HUES64 (cell line): ENCODE results near the gene HMCN1. TPM values are rescaled to one million over a fixed set of nuclear protein-coding genes. Genes with fewer than 3 reads are reported as not detected.

ENCODE experiments used
- H3K27ac ChIP-seq: 2 replicates; pipeline ENCODE4 v1.7.0; 2013; ENCODE audit warnings: low read depth, low read length, inconsistent platforms
- H3K27me3 ChIP-seq: 2 replicates; pipeline ENCODE4 v1.6.1; 2013; ENCODE audit warnings: mild to moderate bottlenecking, low read length; ENCODE audit not compliant: insufficient read depth
- H3K36me3 ChIP-seq: 2 replicates; pipeline ENCODE4 v1.6.1; 2013; ENCODE audit warnings: mild to moderate bottlenecking, low read length; ENCODE audit not compliant: insufficient read depth
- H3K4me1 ChIP-seq: 2 replicates; pipeline ENCODE4 v1.6.1; 2013; ENCODE audit warnings: mild to moderate bottlenecking, low read length, moderate library complexity; ENCODE audit not compliant: insufficient read depth
- H3K4me3 ChIP-seq: 2 replicates; pipeline ENCODE4 v1.5.1; 2013; ENCODE audit warnings: mild to moderate bottlenecking, low read length, moderate library complexity
- H3K9ac ChIP-seq: 2 replicates; pipeline ENCODE4 v1.6.1; 2013; ENCODE audit warnings: mild to moderate bottlenecking, low read depth, low read length
- H3K9me3 ChIP-seq: 2 replicates; pipeline ENCODE4 v1.6.1; 2013; ENCODE audit warnings: low read depth, low read length; ENCODE audit not compliant: insufficient read depth
- WGBS: fragments of 150-250, 120-280 bp; methylation state at CpG from one replicate; pipeline ENCODE4 v1.1.7; 2013; ENCODE audit warnings: missing lambda C conversion rate; 5-methylcytosine and 5-hydroxymethylcytosine counted together
- polyA plus RNA-seq, 2 experiments: library from polyadenylated mRNA; stranded (reverse); fragments of 50-300 nt; gene quantifications; one replicate each; pipeline ENCODE4 v1.2.3, GENCODE V29; 2013

HMCN1 gene
- polyA plus RNA-seq (2013, experiment 1 of 2) = 3.0 TPM
- polyA plus RNA-seq (2013, experiment 2 of 2) = 6.0 TPM

DNA sequence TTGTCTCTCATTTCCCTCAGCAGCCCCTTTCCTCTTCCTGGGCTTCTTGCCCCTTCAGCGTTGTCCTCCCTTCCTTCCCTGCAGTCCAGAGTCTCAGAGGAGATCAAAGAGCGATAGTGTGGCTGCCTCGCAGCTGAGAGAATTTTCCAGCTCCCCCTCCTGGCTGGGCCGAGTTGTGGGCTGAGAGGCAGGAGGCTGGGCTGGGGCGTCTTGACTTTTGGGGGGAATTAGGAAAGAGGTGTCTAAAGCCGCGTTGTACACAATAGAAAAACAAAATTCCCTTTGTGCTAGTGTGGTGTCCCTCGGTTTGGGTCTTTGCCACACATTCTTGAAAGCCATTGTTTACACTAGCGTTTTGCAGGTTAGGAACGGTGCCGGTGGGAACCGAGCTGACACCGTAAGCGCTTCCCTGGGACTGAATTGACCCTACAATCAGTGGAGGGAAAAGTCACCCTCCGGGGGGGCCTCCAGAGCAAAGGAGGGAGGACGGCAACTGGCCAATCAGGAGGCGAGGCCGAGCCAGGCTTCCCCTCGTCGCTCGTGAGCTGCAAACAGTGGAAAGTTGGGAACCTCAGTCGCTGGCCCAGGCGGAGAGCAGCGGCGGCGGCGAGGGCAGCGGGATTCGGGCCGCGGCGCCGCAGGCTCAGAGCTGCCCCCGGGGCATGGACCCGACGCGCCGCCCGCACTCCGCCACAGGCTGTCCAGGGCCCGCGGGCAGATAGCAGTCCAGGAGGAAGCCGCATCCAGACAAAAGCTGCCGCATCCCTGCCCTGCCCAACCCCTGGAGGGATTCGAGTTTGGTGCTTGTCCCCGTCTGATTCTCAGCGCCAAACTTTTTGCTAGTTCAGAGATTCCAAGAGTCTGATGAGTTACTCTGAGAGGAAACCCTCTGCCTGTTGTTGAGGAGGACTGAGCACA, at the start of gene HMCN1:
TSS of gene HMCN1 (plus strand) at position 574 of the 918 bp plus-strand sequence. CDS start 389 bp downstream, outside the sequence.
- no peaks in the 10 kb centered on the region for H3K36me3 ChIP-seq
- peaks cover 16% of the 10 kb centered on the region for H3K27me3 ChIP-seq
- no peaks in the 10 kb centered on the region for H3K9me3 ChIP-seq
- peaks cover 11% of the 10 kb centered on the region for H3K4me1 ChIP-seq
- peak within 1 kb of the TSS; percentile 67 for H3K9ac ChIP-seq
- under 1% methylated on average over 46 of the region's 47 CpGs for WGBS
- peak within 1 kb of the TSS; percentile 69 for H3K4me3 ChIP-seq
- no peak within 1 kb of the TSS; the same call in 1 of the 2 replicates for H3K27ac ChIP-seq

DNA sequence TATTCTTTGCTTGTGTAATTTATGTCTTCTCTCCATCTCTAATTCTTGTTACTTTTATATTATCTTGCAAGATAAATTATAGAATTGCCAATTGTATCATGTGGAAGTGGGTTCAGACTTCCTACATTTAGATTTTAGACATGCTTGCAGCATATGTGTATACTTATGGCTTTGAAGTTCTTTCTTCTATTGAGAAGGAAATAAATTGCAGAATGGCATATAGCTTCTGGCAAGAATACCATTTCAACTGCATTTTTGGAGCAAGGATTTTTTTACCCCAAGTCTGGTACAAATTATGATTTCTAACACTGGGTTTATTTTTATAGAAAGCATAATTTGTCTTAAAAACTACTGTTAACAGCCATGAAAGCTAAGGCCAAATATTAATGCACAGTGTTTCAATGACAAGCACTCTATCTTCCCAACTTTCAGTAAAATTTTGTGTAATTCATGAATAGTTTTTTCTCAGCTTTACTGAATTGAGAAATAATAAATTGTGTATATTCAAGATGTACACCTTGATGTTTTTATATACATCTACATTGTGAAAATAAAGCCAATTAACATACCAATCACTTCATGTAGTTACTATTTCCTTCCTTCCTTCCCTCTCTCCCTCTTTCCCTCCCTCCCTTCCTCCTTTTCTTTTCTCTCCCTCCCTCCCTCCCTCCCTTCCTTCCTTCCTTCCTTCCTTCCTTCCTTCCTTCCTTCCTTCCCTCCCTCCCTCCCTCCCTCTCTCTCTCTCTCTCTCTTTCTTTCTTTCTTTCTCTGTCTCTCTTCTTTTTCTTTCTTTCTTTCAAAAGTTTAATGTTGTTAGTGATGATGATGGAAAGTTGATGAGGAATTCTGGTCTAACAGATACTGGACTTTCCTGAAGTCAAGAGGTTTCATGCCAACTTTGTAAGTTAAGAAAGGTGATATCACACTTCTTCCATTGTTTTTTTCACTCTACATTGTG, 47.1 kb upstream of the HMCN1 start:
- Histone ChIP-seq H3K27me3 (no peaks in the 10 kb centered on the region), H3K36me3 (no peaks in the 10 kb centered on the region), H3K9me3 (no peaks in the 10 kb centered on the region), H3K27ac (no peak overlapping the region), H3K4me3 (no peak overlapping the region), H3K9ac (no peak overlapping the region), H3K4me1 (no peaks in the 10 kb centered on the region)

DNA sequence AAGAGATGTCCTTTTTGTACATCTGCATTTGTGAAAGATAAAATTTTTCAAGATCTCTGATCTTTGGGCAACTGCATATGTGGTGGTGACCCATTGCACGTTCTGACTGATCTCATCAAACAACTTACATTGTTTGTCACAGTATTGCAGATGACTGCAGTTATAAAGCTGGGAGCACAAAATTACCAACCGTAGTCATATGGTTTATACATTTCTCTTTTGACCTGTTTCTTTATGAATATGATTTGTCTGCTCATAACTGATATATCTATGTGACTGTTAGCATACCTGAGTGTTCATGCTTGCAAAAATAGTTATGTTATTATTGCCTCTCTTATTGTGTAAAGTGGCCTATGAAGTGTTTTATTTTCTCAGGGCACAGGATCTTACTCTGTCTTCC, 43.7 kb upstream of the HMCN1 start:
- Histone ChIP-seq H3K27me3 (no peaks in the 10 kb centered on the region), H3K4me3 (no peak overlapping the region), H3K27ac (no peak overlapping the region), H3K9ac (no peak overlapping the region), H3K4me1 (0 out of 2 replicates have a peak, but pooled peaks cover 8% of the 10 kb centered on the region), H3K36me3 (no peaks in the 10 kb centered on the region), H3K9me3 (no peaks in the 10 kb centered on the region)
- 97% methylated on average over 2 of the region's 2 CpGs for WGBS

DNA sequence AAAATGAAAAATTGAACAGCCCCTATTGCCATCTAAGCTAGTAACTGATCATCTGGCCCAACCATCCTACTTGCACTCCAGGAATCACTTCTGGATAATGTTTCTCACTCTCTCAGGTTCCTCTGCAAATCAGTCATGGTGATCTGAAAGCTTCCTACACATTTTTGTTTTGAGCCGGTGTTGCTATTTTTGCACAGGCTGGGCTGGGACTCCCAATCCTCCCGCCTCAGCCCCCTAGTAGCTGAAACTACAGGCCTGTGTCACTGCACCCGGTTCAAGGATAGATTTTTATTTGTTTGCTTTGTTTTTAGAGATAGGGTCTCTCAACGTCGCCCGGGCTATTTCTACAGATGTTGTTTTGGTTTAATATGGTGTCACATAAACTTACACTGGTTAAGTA, 40.5 kb upstream of the HMCN1 start:
- 96% methylated on average over 6 of the region's 6 CpGs for WGBS
- Histone ChIP-seq H3K4me1 (0 out of 2 replicates have a peak, but pooled peaks cover 8% of the 10 kb centered on the region), H3K27ac (no peak overlapping the region), H3K9me3 (no peaks in the 10 kb centered on the region), H3K27me3 (no peaks in the 10 kb centered on the region), H3K4me3 (no peak overlapping the region), H3K9ac (no peak overlapping the region), H3K36me3 (no peaks in the 10 kb centered on the region)

DNA sequence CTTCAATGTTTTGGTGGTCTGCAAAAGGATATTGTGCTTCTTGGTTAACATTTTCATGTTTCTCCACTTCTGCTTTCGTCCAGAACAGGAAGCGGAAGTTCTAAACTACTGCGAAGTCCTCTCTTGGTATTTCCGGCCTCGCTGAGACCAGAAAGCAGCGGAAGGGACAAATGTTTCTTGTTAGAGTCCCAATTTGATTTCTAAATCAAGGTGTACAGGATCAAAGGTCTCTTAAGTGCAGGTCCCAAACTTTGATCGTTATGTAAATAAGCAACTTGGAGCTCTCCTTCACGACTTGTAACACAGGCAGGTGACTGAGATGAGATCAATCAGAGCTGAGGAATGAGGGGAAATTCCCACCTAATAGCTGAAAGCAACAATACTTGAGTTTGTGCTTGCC, 40.1 kb upstream of the HMCN1 start:
- Histone ChIP-seq H3K4me3 (no peak overlapping the region), H3K9me3 (no peaks in the 10 kb centered on the region), H3K36me3 (no peaks in the 10 kb centered on the region), H3K27me3 (0 out of 2 replicates have a peak, but pooled peaks cover 4% of the 10 kb centered on the region), H3K4me1 (0 out of 2 replicates have a peak, but pooled peaks cover 8% of the 10 kb centered on the region), H3K9ac (no peak overlapping the region), H3K27ac (no peak overlapping the region)
- 81% methylated on average over 8 of the region's 8 CpGs for WGBS

DNA sequence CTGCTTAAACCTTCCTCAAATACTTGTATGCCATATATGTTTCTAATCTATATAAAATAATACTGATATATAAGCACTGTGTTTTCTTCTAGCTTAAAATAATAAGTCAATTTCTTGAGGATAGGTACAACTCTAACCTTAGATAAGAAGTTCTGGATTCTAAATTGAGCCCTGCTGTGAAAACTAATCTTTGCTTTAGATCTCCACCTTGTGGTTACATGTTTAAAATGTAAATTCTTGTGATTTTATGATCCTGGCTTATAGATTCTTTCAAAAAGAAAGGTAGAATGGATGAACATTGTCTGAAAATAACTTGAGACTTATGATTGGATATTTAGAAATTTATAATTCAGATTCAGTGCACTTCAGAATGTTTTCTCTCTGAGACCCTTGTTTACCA, 38.9 kb upstream of the HMCN1 start:
- peaks cover 17% of the 10 kb centered on the region for H3K4me1 ChIP-seq
- no peaks in the 10 kb centered on the region for H3K9me3 ChIP-seq
- H3K9ac ChIP-seq = no peak overlapping the region
- no peak overlapping the region for H3K27ac ChIP-seq
- peaks cover 6% of the 10 kb centered on the region for H3K27me3 ChIP-seq
- H3K4me3 ChIP-seq = no peak overlapping the region
- no peaks in the 10 kb centered on the region for H3K36me3 ChIP-seq

DNA sequence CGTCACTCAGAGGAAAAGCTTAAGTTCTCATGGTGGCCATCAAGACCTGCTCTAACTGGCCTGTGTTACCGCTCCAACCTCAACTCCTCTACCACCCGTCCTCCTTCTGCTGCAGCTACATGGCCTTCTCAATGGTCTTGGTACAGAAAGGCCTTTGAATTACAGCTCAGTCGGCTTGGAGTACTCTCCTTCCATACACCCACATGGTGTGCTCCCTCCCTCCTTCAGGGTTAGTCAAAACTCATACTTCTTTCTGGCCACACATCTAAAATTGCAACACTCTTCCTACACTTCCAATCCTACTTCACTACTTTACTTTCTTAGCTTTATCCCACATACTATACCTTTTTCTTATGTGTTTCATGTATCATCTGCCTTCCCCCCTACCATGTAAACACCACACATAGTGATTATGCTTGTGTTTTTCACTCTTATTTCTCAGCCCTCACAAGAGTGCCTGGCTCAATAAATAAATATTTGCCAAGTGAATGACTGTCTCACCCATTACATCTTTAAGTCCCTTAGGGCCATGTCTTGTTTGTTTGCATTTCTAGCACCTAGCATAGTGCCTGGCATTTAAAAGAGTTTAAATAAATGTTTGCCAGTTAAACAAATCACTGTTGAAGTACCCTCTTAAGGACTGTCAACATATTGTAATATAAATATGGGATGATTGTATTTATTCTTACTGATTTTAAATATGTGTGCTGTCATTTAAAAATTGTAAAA, 37.6 kb upstream of the HMCN1 start:
- Histone ChIP-seq H3K4me1 (peaks cover 19% of the 10 kb centered on the region), H3K36me3 (no peaks in the 10 kb centered on the region), H3K9ac (no peak overlapping the region), H3K27me3 (peaks cover 19% of the 10 kb centered on the region), H3K9me3 (no peaks in the 10 kb centered on the region), H3K27ac (no peak overlapping the region), H3K4me3 (no peak overlapping the region)
- 85% methylated on average over 4 of the region's 4 CpGs for WGBS

DNA sequence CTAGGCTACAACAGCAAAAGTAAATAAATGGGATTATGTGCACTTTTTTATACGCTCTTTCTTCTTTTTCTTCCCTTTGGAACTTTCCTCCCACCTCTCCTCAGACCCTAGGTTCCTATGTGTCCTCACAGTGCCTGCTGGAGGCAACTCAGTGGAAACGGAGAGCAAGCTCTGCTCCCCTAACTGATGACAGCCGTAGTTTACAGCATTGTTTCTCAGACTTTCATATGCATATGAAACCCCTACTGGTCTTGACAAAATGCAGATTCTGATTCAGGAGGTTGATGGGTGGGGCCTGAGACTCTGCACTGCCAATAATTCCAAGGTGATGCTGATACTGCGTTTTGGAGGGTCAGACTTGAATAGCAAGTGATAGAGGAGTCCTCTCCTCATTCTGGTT, 34.3 kb upstream of the HMCN1 start:
- WGBS = 21% methylated on average over 4 of the region's 4 CpGs
- Histone ChIP-seq H3K36me3 (no peaks in the 10 kb centered on the region), H3K27ac (no peak overlapping the region), H3K9ac (no peak overlapping the region), H3K4me3 (no peak overlapping the region), H3K4me1 (peaks cover 11% of the 10 kb centered on the region), H3K9me3 (no peaks in the 10 kb centered on the region), H3K27me3 (peaks cover 20% of the 10 kb centered on the region)

DNA sequence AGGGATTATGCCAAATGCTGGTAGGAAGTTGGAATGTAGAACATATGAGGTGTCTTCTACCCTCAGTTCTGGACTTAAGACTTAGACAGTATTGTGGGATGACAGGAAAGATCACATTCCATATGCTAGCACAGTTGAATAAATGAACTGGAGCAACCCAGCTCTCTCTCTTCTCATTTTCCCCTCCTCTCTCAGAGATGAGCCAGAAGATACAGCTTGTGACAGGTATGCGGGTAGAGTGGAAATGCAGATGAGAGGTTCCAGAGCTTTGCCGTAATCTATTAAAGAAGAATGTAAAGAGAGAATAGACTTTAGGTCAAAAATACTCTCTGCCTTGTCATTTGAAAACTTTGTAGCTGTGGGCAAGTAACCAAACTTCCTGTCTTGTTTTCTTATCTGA, 32.5 kb upstream of the HMCN1 start:
- H3K4me3 ChIP-seq = no peak overlapping the region
- WGBS = 100% methylated on average over 2 of the region's 2 CpGs
- H3K9me3 ChIP-seq = no peaks in the 10 kb centered on the region
- H3K9ac ChIP-seq = no peak overlapping the region
- H3K27ac ChIP-seq = no peak overlapping the region
- peaks cover 11% of the 10 kb centered on the region for H3K4me1 ChIP-seq
- no peaks in the 10 kb centered on the region for H3K36me3 ChIP-seq
- H3K27me3 ChIP-seq = peaks cover 20% of the 10 kb centered on the region

DNA sequence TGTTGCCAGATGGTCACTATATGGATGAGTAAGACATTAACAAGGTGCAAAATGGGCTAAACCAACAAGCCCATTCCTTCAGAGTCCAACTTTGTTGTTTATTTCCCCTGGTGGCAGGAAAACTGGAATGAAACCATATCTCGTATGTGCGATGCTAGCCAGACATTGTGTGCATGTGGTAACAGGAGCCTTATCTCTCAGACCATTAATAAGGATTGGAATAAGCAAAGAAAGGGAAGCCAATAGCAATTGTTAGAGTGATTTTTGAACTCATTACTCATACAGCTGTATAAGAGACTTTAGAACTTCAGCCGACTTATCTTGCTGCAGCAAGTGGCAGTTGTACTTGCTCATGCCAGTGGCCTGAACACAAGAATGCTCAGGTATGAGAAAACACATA, 30.0 kb upstream of the HMCN1 start:
- Histone ChIP-seq H3K9ac (no peak overlapping the region), H3K27me3 (peaks cover 16% of the 10 kb centered on the region), H3K4me1 (peaks cover 11% of the 10 kb centered on the region), H3K27ac (no peak overlapping the region), H3K9me3 (0 out of 2 replicates have a peak, but pooled peaks cover 4% of the 10 kb centered on the region), H3K4me3 (no peak overlapping the region), H3K36me3 (no peaks in the 10 kb centered on the region)
- WGBS = 98% methylated on average over 3 of the region's 3 CpGs
